Measurements from ENCODE around the gene WNT3A.

- TF ChIP-seq CTCF (conservative IDR thresholded peaks at IDR 0.05; ENCODE audit: low read depth, low read length) (no peak), EZH2 (IDR thresholded peaks at IDR 0.05; ENCODE audit: low read length, unreplicated experiment) (no peak), EZH2phosphoT487 (IDR thresholded peaks at IDR 0.05; ENCODE audit: borderline replicate concordance, low read length) (no peak)
Observed at GRCh38 chr1:228082214-228082917, 75.6 kb downstream of the WNT3A start, which contains the start of gene ARF1.

Data from PC-3 (cell line).